ENCODE results near the gene ALG1. TPM values are rescaled to one million over a fixed set of nuclear protein-coding genes. Genes with fewer than 3 reads are reported as not detected.
"Not testable (repeated sequence)": the region's sequence is repeated elsewhere in the genome, so short reads cannot be mapped to it uniquely, and the experiment has no call there.

The ALG1 gene
- polyA plus RNA-seq, 2 of the 4 experiments (the other 2 are of a cell fraction), result 30.9 to 33.4 TPM

GRCh38 chr16:5078626-5079025 lies 7.0 kb downstream of the ALG1 start (continued):
- TF ChIP-seq USF2 (IDR thresholded peaks at IDR 0.05) (no peak), HOXB5 (CRISPR knock-in tag; IDR thresholded peaks at IDR 0.05) (no peak)

GRCh38 chr16:5080461-5080860 lies 8.8 kb downstream of the ALG1 start:
- CTCF ChIA-PET; H3K4me2 ChIP-seq; POLR2A ChIA-PET; FAIRE-seq; H3K4me3 ChIP-seq; H3K4me1 ChIP-seq; DNase-seq (ENCODE audit: low read depth in 1 of 2, low spot score in 1 of 2); ATAC-seq; H3K9me3 ChIP-seq; H3K27ac ChIP-seq: not testable (repeated sequence)
- 88% methylated on average over 6 of the region's 12 CpGs for WGBS (ENCODE audit: missing lambda C conversion rate)

- H3K4me2 ChIP-seq, result not testable (repeated sequence)
Measured at GRCh38 chr16:5080996-5081395, 9.4 kb downstream of the ALG1 start.

GRCh38 chr16:5083646-5084045 lies 12.0 kb downstream of the ALG1 start:
- H3K4me2 ChIP-seq; H3K4me1 ChIP-seq; H3K9me3 ChIP-seq; FAIRE-seq; H3K27ac ChIP-seq; H3K4me3 ChIP-seq; POLR2A ChIA-PET; DNase-seq (ENCODE audit: low read depth in 1 of 2, low spot score in 1 of 2); ATAC-seq: not testable (repeated sequence)
- 93% methylated on average over 9 of the region's 9 CpGs for WGBS (ENCODE audit: missing lambda C conversion rate)
- CTCF ChIA-PET, result interaction anchor here (1.1 to 2.6 kb wide), 5 partner anchors 8 to 127 kb away, joined by 3 to 15 read pairs (median 4); partner anchors contain the start of gene ALG1

More at GRCh38 chr16:5080996-5081395, 9.4 kb downstream of the ALG1 start:
- H3K9me3 ChIP-seq; ATAC-seq; DNase-seq (ENCODE audit: low read depth in 1 of 2, low spot score in 1 of 2); FAIRE-seq; CTCF ChIA-PET; POLR2A ChIA-PET; H3K4me3 ChIP-seq; H3K27ac ChIP-seq; H3K4me1 ChIP-seq: not testable (repeated sequence)
- 62% methylated on average over 5 of the region's 9 CpGs for WGBS (ENCODE audit: missing lambda C conversion rate)

- DNase-seq (ENCODE audit: low read depth in 1 of 2, low spot score in 1 of 2); ATAC-seq; H3K27ac ChIP-seq; H3K9me3 ChIP-seq; H3K4me1 ChIP-seq; POLR2A ChIA-PET; FAIRE-seq; H3K4me3 ChIP-seq; H3K4me2 ChIP-seq: not testable (repeated sequence)
- 68% methylated on average over 11 of the region's 11 CpGs for WGBS (ENCODE audit: missing lambda C conversion rate)
- CTCF ChIA-PET, result interaction anchor here (0.8 to 2.6 kb wide), 9 partner anchors 8 to 387 kb away, joined by 3 to 15 read pairs (median 4); partner anchors contain the start of gene ALG1
Measured at GRCh38 chr16:5084099-5084731, 12.6 kb downstream of the ALG1 start.

GRCh38 chr16:5084802-5085201 lies 13.2 kb downstream of the ALG1 start:
- peak; percentile 54 to 72 for DNase-seq (ENCODE audit: low read depth in 1 of 2, low spot score in 1 of 2)
- H3K4me3 ChIP-seq, H3K27ac ChIP-seq, H3K4me1 ChIP-seq, ATAC-seq, POLR2A ChIA-PET, H3K9me3 ChIP-seq, FAIRE-seq, H3K4me2 ChIP-seq: not testable (repeated sequence)
- CTCF ChIA-PET, result interaction anchor here (0.6 to 2.6 kb wide), 9 partner anchors 9 to 387 kb away, joined by 3 to 15 read pairs (median 3); partner anchors contain the start of gene ALG1
- TF ChIP-seq RAD21 (conservative IDR thresholded peaks at IDR 0.05 in 1 of 2, IDR thresholded peaks at IDR 0.05 in 1 of 2), result peak; percentile 50 to 61
- peak; percentile 42 for TF ChIP-seq CTCF (IDR thresholded peaks at IDR 0.05)
- 49% methylated on average over 9 of the region's 10 CpGs for WGBS (ENCODE audit: missing lambda C conversion rate)

GRCh38 chr16:5085716-5086115 lies 14.1 kb downstream of the ALG1 start:
- H3K9me3 ChIP-seq; H3K4me1 ChIP-seq; H3K27ac ChIP-seq; FAIRE-seq; H3K4me2 ChIP-seq; H3K4me3 ChIP-seq; ATAC-seq; DNase-seq (ENCODE audit: low read depth in 1 of 2, low spot score in 1 of 2): not testable (repeated sequence)
- ChIA-PET CTCF (interaction anchor here (0.7 to 2.6 kb wide), 5 partner anchors 10 to 107 kb away, joined by 3 to 15 read pairs (median 8); partner anchors contain the start of gene ALG1), POLR2A (interaction anchor here (1.0 kb wide), 1 partner anchor 55 kb away, joined by 3 read pairs; no protein-coding TSS in a partner anchor)
- 95% methylated on average over 9 of the region's 11 CpGs for WGBS (ENCODE audit: missing lambda C conversion rate)

- ATAC-seq; H3K4me2 ChIP-seq; H3K4me3 ChIP-seq; H3K4me1 ChIP-seq; FAIRE-seq; H3K9me3 ChIP-seq; DNase-seq (ENCODE audit: low read depth in 1 of 2, low spot score in 1 of 2); POLR2A ChIA-PET; H3K27ac ChIP-seq: not testable (repeated sequence)
- 97% methylated on average over 10 of the region's 18 CpGs for WGBS (ENCODE audit: missing lambda C conversion rate)
- CTCF ChIA-PET, result interaction anchor here (1.0 to 1.1 kb wide), 2 partner anchors 12 to 13 kb away, joined by 3 read pairs; no protein-coding TSS in a partner anchor
Measured at GRCh38 chr16:5088086-5088790, 16.6 kb downstream of the ALG1 start.

GRCh38 chr16:5088936-5089335 lies 17.3 kb downstream of the ALG1 start:
- H3K9me3 ChIP-seq; FAIRE-seq; DNase-seq (ENCODE audit: low read depth in 1 of 2, low spot score in 1 of 2); ATAC-seq; CTCF ChIA-PET; H3K4me3 ChIP-seq; POLR2A ChIA-PET; H3K4me1 ChIP-seq; H3K27ac ChIP-seq; H3K4me2 ChIP-seq: not testable (repeated sequence)
- WGBS (ENCODE audit: missing lambda C conversion rate), result 93% methylated on average over 12 of the region's 17 CpGs
